AG10803 (cell line): ENCODE data around the gene KRTAP20-2.

ENCODE experiments used
- DNase-seq: peaks from one replicate; pipeline ENCODE4 v3.0.0; 2010; ENCODE audit warnings: low read depth
- H3K4me3 ChIP-seq: 2 replicates; pipeline ENCODE4 v1.5.1; 2011; ENCODE audit warnings: mild to moderate bottlenecking, low read length, control low read depth
- CTCF ChIP-seq: conservative IDR thresholded peaks from 2 replicates; pipeline ENCODE4 v1.5.1; 2011; ENCODE audit warnings: mild to moderate bottlenecking, low read length, control low read depth, inconsistent platforms

The KRTAP20-2 gene

GRCh38 chr21:30628109-30628508, 6.9 kb upstream of the KRTAP20-2 start:
- no peak for DNase-seq
- H3K4me3 ChIP-seq: no peak overlapping the region
- no peak for TF ChIP-seq CTCF

GRCh38 chr21:30629200-30629599, 5.8 kb upstream of the KRTAP20-2 start:
- no peak for DNase-seq
- no peak for TF ChIP-seq CTCF
- no peak overlapping the region for H3K4me3 ChIP-seq

- H3K4me3 ChIP-seq: no peak overlapping the region
- no peak for DNase-seq
- TF ChIP-seq CTCF: no peak
Measured at GRCh38 chr21:30638686-30639085, 3.7 kb downstream of the KRTAP20-2 start.

GRCh38 chr21:30642564-30642963, 7.6 kb downstream of the KRTAP20-2 start, which contains the start of gene KRTAP20-3:
TSS of gene KRTAP20-3 (plus strand) at chr21:30642864.
- no peak within 1 kb of the TSS for H3K4me3 ChIP-seq
- DNase-seq: no peak
- TF ChIP-seq CTCF: no peak

GRCh38 chr21:30646904-30647414, 12.0 kb downstream of the KRTAP20-2 start:
- TF ChIP-seq CTCF: no peak
- DNase-seq: no peak
- H3K4me3 ChIP-seq: no peak overlapping the region

GRCh38 chr21:30652891-30653290, 17.9 kb downstream of the KRTAP20-2 start:
- DNase-seq: no peak
- TF ChIP-seq CTCF: no peak
- no peak overlapping the region for H3K4me3 ChIP-seq

GRCh38 chr21:30668776-30669175, 33.8 kb downstream of the KRTAP20-2 start:
- no peak for TF ChIP-seq CTCF
- no peak overlapping the region for H3K4me3 ChIP-seq
- no peak for DNase-seq
